ENCODE data around the gene STK32B. TPM values are rescaled to one million over a fixed set of nuclear protein-coding genes. Genes with fewer than 3 reads are reported as not detected.

STK32B gene
- total and polyA plus RNA-seq, 12 donors: 0.12 to 0.68 (median 0.34) TPM

GRCh38 chr4:5374994-5375393 is 323.7 kb downstream of the STK32B start:
- TF ChIP-seq, protein P1, sequence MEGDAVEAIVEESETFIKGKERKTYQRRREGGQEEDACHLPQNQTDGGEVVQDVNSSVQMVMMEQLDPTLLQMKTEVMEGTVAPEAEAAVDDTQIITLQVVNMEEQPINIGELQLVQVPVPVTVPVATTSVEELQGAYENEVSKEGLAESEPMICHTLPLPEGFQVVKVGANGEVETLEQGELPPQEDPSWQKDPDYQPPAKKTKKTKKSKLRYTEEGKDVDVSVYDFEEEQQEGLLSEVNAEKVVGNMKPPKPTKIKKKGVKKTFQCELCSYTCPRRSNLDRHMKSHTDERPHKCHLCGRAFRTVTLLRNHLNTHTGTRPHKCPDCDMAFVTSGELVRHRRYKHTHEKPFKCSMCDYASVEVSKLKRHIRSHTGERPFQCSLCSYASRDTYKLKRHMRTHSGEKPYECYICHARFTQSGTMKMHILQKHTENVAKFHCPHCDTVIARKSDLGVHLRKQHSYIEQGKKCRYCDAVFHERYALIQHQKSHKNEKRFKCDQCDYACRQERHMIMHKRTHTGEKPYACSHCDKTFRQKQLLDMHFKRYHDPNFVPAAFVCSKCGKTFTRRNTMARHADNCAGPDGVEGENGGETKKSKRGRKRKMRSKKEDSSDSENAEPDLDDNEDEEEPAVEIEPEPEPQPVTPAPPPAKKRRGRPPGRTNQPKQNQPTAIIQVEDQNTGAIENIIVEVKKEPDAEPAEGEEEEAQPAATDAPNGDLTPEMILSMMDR (IDR thresholded peaks at IDR 0.05): no peak
- H3K9me3 ChIP-seq: peaks cover 0 to 20% (median 0%) of the 10 kb centered on the region in 11 donors
- intact Hi-C loops (cut with DNase I): no loop called here
- no peaks in the 10 kb centered on the region for H3K36me3 ChIP-seq
- no peak overlapping the region for H3K27ac ChIP-seq
- DNase-seq (no peak), ATAC-seq (no peak)
- no peaks in the 10 kb centered on the region for H3K4me1 ChIP-seq
- peaks cover 0 to 4% (median 0%) of the 10 kb centered on the region in 7 donors for H3K27me3 ChIP-seq
- H3K4me3 ChIP-seq: no peak overlapping the region
- 74 to 75% methylated on average over 6 of the region's 6 CpGs for WGBS, 2 donors

DNA sequence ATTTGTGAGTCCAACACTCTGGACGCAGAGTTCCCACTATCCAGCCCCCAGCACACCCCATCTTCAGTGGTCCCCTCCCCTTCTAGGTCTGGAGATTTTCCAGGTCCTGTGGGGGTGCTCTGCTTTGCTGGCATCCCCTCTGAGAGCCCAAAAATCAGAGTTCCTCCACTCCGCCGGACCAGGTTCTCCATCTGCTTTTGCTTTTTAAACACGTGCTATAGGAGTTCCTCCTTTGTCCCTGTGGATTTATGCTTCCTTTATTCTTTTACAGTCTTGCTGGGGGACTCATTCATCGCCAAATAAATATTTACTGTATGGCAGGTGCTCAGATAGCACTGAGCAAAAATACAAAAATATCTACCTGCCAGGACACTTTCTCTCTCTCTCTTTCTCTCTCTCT is 324.7 kb downstream of the STK32B start:
- no peak overlapping the region for H3K27ac ChIP-seq
- ATAC-seq (no peak), DNase-seq (no peak)
- TF ChIP-seq, protein P1 (IDR thresholded peaks at IDR 0.05): no peak
- H3K27me3 ChIP-seq: peaks cover 0 to 4% (median 0%) of the 10 kb centered on the region in 7 donors
- H3K4me3 ChIP-seq: no peak overlapping the region
- no peaks in the 10 kb centered on the region for H3K36me3 ChIP-seq
- H3K4me1 ChIP-seq: no peaks in the 10 kb centered on the region
- intact Hi-C loops (cut with DNase I): no loop called here
- 72 to 78% methylated on average over 5 of the region's 5 CpGs for WGBS, 2 donors
- H3K9me3 ChIP-seq: peaks cover 0 to 20% (median 0%) of the 10 kb centered on the region in 11 donors

DNA sequence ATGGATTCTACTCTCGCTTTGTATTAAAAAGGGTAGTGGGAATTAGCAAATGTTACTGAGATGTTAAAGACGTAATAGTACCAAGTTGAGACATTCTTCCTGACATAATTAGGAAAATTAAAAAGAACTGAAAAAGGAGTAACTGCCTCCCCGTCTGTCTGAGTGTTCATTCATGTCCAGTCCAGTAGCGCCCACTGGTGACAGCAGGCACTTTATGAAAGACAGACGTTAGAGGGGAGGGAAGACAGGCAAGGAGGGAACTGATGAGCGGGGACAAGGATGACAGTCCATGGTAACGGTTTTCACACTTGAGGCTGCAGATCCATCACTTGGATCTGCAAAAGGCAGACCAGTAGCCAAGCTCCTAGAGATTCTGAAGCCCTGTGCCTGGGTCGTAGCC is 326.7 kb downstream of the STK32B start:
- ATAC-seq: no peak
- H3K4me3 ChIP-seq: no peak overlapping the region
- peaks cover 0 to 20% (median 0%) of the 10 kb centered on the region in 11 donors for H3K9me3 ChIP-seq
- H3K27me3 ChIP-seq: peaks cover 0 to 4% (median 0%) of the 10 kb centered on the region in 7 donors
- TF ChIP-seq, protein P1 (IDR thresholded peaks at IDR 0.05): peak in 1 of 9 donors; percentile 11
- H3K27ac ChIP-seq: no peak overlapping the region
- no peak for DNase-seq
- H3K36me3 ChIP-seq: no peaks in the 10 kb centered on the region
- H3K4me1 ChIP-seq: peaks cover 0 to 14% (median 0%) of the 10 kb centered on the region in 9 donors
- intact Hi-C loops (cut with DNase I): no loop called here
- 72 to 75% methylated on average over 8 of the region's 8 CpGs for WGBS, 2 donors

GRCh38 chr4:5379895-5380294 is 328.6 kb downstream of the STK32B start:
- TF ChIP-seq, protein P1 (IDR thresholded peaks at IDR 0.05): no peak
- H3K4me3 ChIP-seq: no peak overlapping the region
- DNase-seq (no peak), ATAC-seq (no peak)
- no peak overlapping the region for H3K27ac ChIP-seq
- peaks cover 0 to 14% (median 0%) of the 10 kb centered on the region in 9 donors for H3K4me1 ChIP-seq
- 68 to 69% methylated on average over 6 of the region's 6 CpGs for WGBS, 2 donors
- H3K9me3 ChIP-seq: peaks cover 0 to 8% (median 0%) of the 10 kb centered on the region in 11 donors
- H3K27me3 ChIP-seq: peaks cover 0 to 4% (median 0%) of the 10 kb centered on the region in 7 donors
- intact Hi-C loops (cut with DNase I): no loop called here
- H3K36me3 ChIP-seq: no peaks in the 10 kb centered on the region

All from heart right ventricle (tissue), 16 donors.